H9 (cell line): ENCODE measurements around the gene DNAJC15. TPM values are rescaled to one million over a fixed set of nuclear protein-coding genes. Genes with fewer than 3 reads are reported as not detected.
A peak's percentile ranks its signal among the peaks of the same experiment; 100 is the strongest.
"Not testable (repeated sequence)": the region's sequence is repeated elsewhere in the genome, so short reads cannot be mapped to it uniquely, and the experiment has no call there.

Source experiments
- DNase-seq: peaks from one replicate; pipeline ENCODE4 v3.0.0-alpha.2; 2017
- H2AFZ ChIP-seq: one replicate; pipeline ENCODE4 v1.6.1; 2013; ENCODE audit warnings: mild to moderate bottlenecking, low read length, control low read depth, moderate library complexity
- H2AK5ac ChIP-seq: 2 replicates; pipeline ENCODE4 v1.6.1; 2013; ENCODE audit warnings: low read length, control low read depth, mixed read lengths; ENCODE audit not compliant: insufficient read length
- H2BK120ac ChIP-seq: one replicate; pipeline ENCODE4 v1.6.1; 2013; ENCODE audit warnings: low read depth, mild to moderate bottlenecking, low read length, control low read depth, inconsistent platforms; ENCODE audit not compliant: poor library complexity, severe bottlenecking
- H2BK12ac ChIP-seq: 2 replicates; pipeline ENCODE4 v1.6.1; 2013; ENCODE audit warnings: low read length, control low read depth, mixed read lengths, low read depth; ENCODE audit not compliant: insufficient read length
- H2BK15ac ChIP-seq: 2 replicates; pipeline ENCODE4 v1.6.1; 2013; ENCODE audit warnings: low read depth, low read length, control low read depth
- H2BK20ac ChIP-seq: one replicate; pipeline ENCODE4 v1.6.1; 2013; ENCODE audit warnings: low read depth, mild to moderate bottlenecking, low read length, control low read depth, inconsistent platforms; ENCODE audit not compliant: poor library complexity, severe bottlenecking
- H2BK5ac ChIP-seq: 2 replicates; pipeline ENCODE4 v1.6.1; 2013; ENCODE audit warnings: low read length, control low read depth, mixed read lengths; ENCODE audit not compliant: insufficient read length
- H3K14ac ChIP-seq: 2 replicates; pipeline ENCODE4 v1.6.1; 2013; ENCODE audit warnings: low read length, control low read depth; ENCODE audit not compliant: insufficient read depth
- H3K18ac ChIP-seq: 2 replicates; pipeline ENCODE4 v1.6.1; 2013; ENCODE audit warnings: low read depth, mild to moderate bottlenecking, mixed read lengths, low read length, control low read depth; ENCODE audit not compliant: insufficient read length
- H3K23ac ChIP-seq: 2 replicates; pipeline ENCODE4 v1.6.1; 2013; ENCODE audit warnings: low read length, control low read depth, mixed read lengths, low read depth; ENCODE audit not compliant: insufficient read length
- H3K23me2 ChIP-seq: 2 replicates; pipeline ENCODE4 v1.6.1; 2013; ENCODE audit warnings: low read depth, mild to moderate bottlenecking, mixed read lengths, low read length, control low read depth; ENCODE audit not compliant: insufficient read length, poor library complexity, severe bottlenecking
- H3K27ac ChIP-seq: 2 replicates; pipeline ENCODE4 v1.5.1; 2013; ENCODE audit warnings: low read length, control low read depth, mixed read lengths, low read depth; ENCODE audit not compliant: insufficient read length
- H3K27me3 ChIP-seq: 2 replicates; pipeline ENCODE4 v1.6.1; 2013; ENCODE audit warnings: low read length, control low read depth, inconsistent platforms; ENCODE audit not compliant: insufficient read depth
- H3K4ac ChIP-seq: 2 replicates; pipeline ENCODE4 v1.6.1; 2013; ENCODE audit warnings: low read depth, mild to moderate bottlenecking, control low read depth, inconsistent platforms, low read length, moderate library complexity
- H3K4me1 ChIP-seq: 2 replicates; pipeline ENCODE4 v1.6.1; 2013; ENCODE audit warnings: low read length, control low read depth, inconsistent platforms; ENCODE audit not compliant: insufficient read depth
- H3K4me2 ChIP-seq: 2 replicates; pipeline ENCODE4 v1.6.1; 2013; ENCODE audit warnings: low read length, control low read depth, mixed read lengths; ENCODE audit not compliant: insufficient read length, insufficient read depth
- H3K56ac ChIP-seq: 2 replicates; pipeline ENCODE4 v1.6.1; 2013; ENCODE audit warnings: low read depth, mild to moderate bottlenecking, mixed read lengths, low read length, control low read depth; ENCODE audit not compliant: insufficient read length
- H3K79me1 ChIP-seq: 2 replicates; pipeline ENCODE4 v1.6.1; 2013; ENCODE audit warnings: low read depth, mild to moderate bottlenecking, moderate library complexity, low read length, control low read depth, inconsistent platforms; ENCODE audit not compliant: insufficient read depth, poor library complexity, severe bottlenecking
- H3K79me2 ChIP-seq: 2 replicates; pipeline ENCODE4 v1.6.1; 2013; ENCODE audit warnings: low read length, control low read depth, inconsistent platforms; ENCODE audit not compliant: insufficient read depth
- H3K9ac ChIP-seq: 2 replicates; pipeline ENCODE4 v1.6.1; 2013; ENCODE audit warnings: low read length, control low read depth, mixed read lengths; ENCODE audit not compliant: insufficient read length; ENCODE audit errors: extremely low read depth
- H3K9me3 ChIP-seq: one replicate; pipeline ENCODE4 v1.6.1; 2013; ENCODE audit warnings: low read depth, low read length, inconsistent platforms; ENCODE audit not compliant: control insufficient read depth
- H3T11ph ChIP-seq: one replicate; pipeline ENCODE4 v1.6.1; 2013; ENCODE audit warnings: mild to moderate bottlenecking, low read length, control low read depth, inconsistent platforms
- H4K20me1 ChIP-seq: one replicate; pipeline ENCODE4 v1.6.1; 2013; ENCODE audit not compliant: control insufficient read depth, insufficient read length, insufficient read depth
- H4K5ac ChIP-seq: 2 replicates; pipeline ENCODE4 v1.6.1; 2013; ENCODE audit warnings: low read depth, mild to moderate bottlenecking, mixed read lengths, low read length, control low read depth; ENCODE audit not compliant: insufficient read length
- H4K8ac ChIP-seq: replicated peaks from 2 replicates; pipeline ENCODE4 v1.6.1; 2013; ENCODE audit warnings: low read length, control low read depth, mixed read lengths, low read depth; ENCODE audit not compliant: insufficient read length
- H4K91ac ChIP-seq: 2 replicates; pipeline ENCODE4 v1.6.1; 2013; ENCODE audit warnings: low read depth, mild to moderate bottlenecking, moderate library complexity, mixed read lengths, low read length, control low read depth; ENCODE audit not compliant: insufficient read length
- H3K27ac Mint-ChIP-seq, 3 experiments: 2 replicates in 2 of 3; 3 replicates in 1 of 3; pipeline ENCODE4 v1.8.0; 2020 to 2021; ENCODE audit warnings: mixed read lengths in 3 of 3, mild to moderate bottlenecking in 1 of 3, moderate library complexity in 1 of 3
- H3K27me3 Mint-ChIP-seq: 2 replicates; pipeline ENCODE4 v1.8.0; 2021; ENCODE audit warnings: low read depth, mild to moderate bottlenecking, moderate library complexity, mixed read lengths
- H3K36me3 Mint-ChIP-seq, 3 experiments: 2 replicates in 2 of 3; 3 replicates in 1 of 3; pipeline ENCODE4 v1.8.0; 2020 to 2021; ENCODE audit warnings: low read depth in 3 of 3, mixed read lengths in 3 of 3; ENCODE audit not compliant: insufficient read depth in 1 of 3
- H3K4me1 Mint-ChIP-seq, 2 experiments: 2 replicates each; pipeline ENCODE4 v1.8.0; 2020; ENCODE audit warnings: mixed read lengths in 2 of 2
- H3K4me3 Mint-ChIP-seq, 2 experiments: 2 replicates in 1 of 2; 3 replicates in 1 of 2; pipeline ENCODE4 v1.8.0; 2020 to 2021; ENCODE audit warnings: mild to moderate bottlenecking in 2 of 2, mixed read lengths in 2 of 2, moderate library complexity in 1 of 2
- H3K9me3 Mint-ChIP-seq, 2 experiments: 2 replicates in 1 of 2; 3 replicates in 1 of 2; pipeline ENCODE4 v1.8.0; 2020; ENCODE audit warnings: mild to moderate bottlenecking in 2 of 2, mixed read lengths in 2 of 2, moderate library complexity in 1 of 2
- WGBS: extraction: QIAGEN DNeasy Blood & Tissue Kit; methylation state at CpG from one replicate; pipeline ENCODE4 v1.1.7; 2013; ENCODE audit warnings: missing lambda C conversion rate, low lambda C conversion rate, mixed read lengths; ENCODE audit not compliant: insufficient read length; ENCODE audit errors: extremely low coverage; 5-methylcytosine and 5-hydroxymethylcytosine counted together
- total RNA-seq: library from RNA; stranded (reverse); gene quantifications from 2 replicates; pipeline ENCODE4 v1.2.1, GENCODE V29; 2021

DNAJC15 gene
- total RNA-seq, 1 experiment from 2014 or later = 13.4 TPM

- not testable (repeated sequence) for H4K5ac ChIP-seq, H3K4ac ChIP-seq, H3K9me3 Mint-ChIP-seq, H4K20me1 ChIP-seq, H2BK12ac ChIP-seq, H2BK120ac ChIP-seq, H3K27me3 Mint-ChIP-seq, H3K18ac ChIP-seq, H3K27me3 ChIP-seq, H2BK5ac ChIP-seq, H2AFZ ChIP-seq, H3T11ph ChIP-seq, H3K27ac ChIP-seq, H2BK15ac ChIP-seq, H4K91ac ChIP-seq, H2AK5ac ChIP-seq, H3K23ac ChIP-seq, H3K56ac ChIP-seq, DNase-seq, H3K79me1 ChIP-seq, H3K9me3 ChIP-seq, H4K8ac ChIP-seq, H3K23me2 ChIP-seq, H3K4me2 ChIP-seq, H3K4me3 Mint-ChIP-seq, H3K14ac ChIP-seq, H2BK20ac ChIP-seq, H3K9ac ChIP-seq, H3K79me2 ChIP-seq
- Mint-ChIP-seq H3K36me3 (peaks cover 6 to 15% (median 9%) of the 10 kb centered on the region in 3 experiments), H3K4me1 (peaks cover 62 to 64% of the 10 kb centered on the region in 2 experiments), H3K27ac (peak overlapping the region; percentile 0 to 13 (median 0); a peak in 4 of 7 replicates)
- no CpG with 5 or more reads among the region's 4 CpGs for WGBS
- peaks cover 11% of the 10 kb centered on the region; the same call in 1 of the 2 replicates for H3K4me1 ChIP-seq
These were observed 37.4 kb downstream of the DNAJC15 start for GRCh38 chr13:43060806-43061205.
